NCI-H1092 (cell line): Measurements from ENCODE around the gene RAPGEF1.

ENCODE experiments used
- DNase-seq: peaks from one replicate; lab custom pipeline; 2025; lab: John Stamatoyannopoulos, UW

Gene RAPGEF1

DNA sequence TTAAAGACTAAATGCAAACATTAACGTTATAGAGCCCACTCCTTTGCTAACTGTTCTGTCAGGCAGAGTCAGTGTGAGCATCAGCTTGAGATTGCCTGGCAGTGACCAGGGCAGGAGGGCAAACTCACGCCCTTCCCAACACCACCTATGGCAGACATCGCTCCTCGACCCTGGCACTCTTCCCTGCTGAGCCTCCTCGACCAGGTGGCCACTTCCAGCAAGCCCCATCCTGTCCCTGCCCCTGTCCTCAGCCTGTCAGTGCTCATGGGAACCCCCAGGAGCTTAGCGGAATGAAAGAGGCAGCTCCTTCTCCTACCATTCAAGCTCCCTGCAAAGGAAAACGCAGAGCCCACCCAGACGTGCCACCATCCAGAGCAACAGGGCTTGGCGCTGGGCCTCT, 152.5 kb downstream of the RAPGEF1 start:
- no peak for DNase-seq

DNA sequence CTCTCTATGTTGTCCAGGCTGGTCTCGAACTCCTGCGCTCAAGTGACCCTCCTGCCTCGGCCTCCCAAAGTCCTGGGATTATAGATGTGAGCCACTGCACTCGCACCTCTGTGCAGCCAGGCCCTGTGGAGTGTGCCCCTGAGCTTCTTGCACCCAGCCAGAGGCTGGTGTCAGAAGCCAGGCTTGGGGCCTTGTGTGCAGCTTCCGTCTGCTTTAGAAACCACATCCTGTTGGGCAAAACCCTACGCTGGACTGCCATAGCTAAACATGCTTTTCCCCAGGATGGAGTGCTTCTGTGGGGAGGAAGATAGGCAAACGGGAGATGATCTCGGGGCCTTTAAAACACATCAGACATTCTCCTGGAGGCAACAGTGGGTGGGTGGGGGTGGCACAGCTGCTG, 154.5 kb downstream of the RAPGEF1 start:
- no peak for DNase-seq

DNA sequence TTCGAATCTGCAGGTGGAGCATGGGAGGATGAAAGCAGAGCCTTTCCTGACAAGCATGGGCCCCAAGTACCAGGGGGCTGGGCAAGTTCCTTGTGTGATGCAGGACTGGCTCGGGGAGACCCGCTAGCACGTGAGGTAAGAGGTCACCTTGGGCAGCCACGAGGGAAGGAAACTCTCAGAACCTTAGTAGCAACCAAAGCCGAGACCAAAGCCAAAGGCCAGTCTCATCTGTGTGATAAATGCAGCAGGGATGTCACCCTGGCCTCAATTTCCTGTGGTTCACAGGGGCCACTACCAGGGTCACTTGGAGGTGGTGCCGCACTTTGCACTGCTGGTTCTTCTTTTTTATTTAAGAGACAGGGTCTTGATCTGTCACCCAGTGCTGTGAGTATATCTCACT, 155.0 kb downstream of the RAPGEF1 start:
- DNase-seq, result no peak

DNA sequence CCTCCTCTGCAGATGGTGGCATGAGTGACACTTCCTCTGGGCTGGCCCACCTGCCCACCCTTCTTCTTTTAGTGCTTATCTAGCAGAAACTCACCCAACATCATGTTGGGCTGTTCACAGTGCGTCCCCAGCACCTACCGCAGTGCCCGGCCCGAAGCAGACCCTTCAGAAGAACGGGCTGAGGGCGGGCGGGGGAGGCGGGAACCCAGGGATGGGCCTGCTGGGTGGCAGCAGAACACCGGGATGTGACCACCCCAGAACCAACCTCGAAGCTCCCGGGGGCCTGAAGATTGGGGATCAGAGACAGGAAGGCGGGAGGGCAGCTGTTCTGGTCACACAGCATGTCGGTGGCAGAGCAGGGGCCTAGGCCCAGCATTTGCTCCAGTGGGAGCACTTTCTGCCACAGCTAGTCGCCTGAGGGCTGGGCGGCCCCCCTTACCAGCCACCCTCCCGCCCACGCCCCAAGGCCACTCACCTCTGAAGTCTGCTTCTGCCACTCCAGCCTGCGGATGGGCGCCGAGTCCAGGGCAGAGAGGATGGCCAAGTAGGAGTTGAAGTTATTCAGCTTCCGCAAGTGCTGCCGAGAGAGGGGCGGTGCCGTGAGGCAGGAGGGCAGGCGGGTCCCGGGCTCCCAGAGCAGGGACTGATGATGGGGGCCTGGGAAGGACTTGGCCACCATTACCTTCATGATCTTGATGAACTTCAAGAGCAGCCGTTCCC, 155.9 kb downstream of the RAPGEF1 start:
- no peak for DNase-seq

DNA sequence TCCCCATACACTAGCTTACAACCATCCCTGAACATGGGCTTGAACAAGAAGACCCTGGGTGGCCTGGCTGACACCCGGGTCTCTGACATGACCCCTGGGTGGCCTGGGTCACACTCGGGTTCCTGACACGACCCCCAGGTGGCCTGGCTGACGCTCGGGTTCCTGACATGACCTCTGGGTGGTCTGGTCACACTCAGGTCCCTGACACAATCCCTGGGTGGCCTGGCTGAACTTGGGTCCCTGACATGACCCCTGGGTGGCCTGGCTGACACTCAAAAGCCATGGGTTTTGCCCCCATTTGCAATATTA, 156.6 kb downstream of the RAPGEF1 start:
- no peak for DNase-seq

DNA sequence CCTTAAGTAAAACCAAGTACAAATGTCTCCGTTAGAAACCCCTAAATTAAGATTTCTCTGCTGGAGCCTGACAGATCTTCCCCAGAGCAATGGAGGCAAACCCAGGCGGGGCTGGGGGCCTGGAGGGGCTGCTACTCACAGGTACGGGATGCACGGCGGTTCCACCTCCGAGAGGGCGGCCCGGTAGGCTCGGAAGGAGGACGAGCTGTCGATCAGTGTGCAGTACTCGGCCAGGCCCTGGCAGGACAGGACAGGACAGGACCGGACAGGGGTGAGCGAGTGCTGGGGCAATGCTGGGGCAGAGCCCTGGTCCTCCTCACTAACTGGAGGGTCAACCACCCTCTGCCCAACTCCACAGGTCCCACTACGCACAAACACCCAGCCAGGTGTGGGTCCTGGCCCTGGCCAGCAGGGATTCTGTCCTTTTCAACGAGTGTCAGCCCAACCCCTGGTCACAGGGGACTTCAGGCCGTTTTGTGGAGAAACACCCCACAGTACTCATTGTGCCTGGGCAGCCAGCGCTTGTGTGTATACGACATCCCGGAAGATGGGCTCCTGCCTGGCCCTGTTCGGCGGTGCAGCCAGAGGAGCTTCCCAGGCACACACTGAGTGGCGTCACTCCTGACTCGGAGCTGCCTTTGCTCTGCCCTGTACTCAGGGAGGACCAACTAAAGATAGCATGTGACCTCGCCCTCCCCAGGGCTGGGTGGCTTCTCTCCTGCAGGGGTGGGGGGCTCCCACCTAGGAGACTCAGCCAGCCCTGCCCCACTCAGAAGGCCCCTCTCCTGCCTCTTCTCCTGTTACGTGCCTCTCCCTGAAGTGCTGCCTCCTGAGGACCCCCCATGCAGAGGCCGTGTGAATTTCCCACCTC, 157.2 kb downstream of the RAPGEF1 start:
- DNase-seq, result no peak

DNA sequence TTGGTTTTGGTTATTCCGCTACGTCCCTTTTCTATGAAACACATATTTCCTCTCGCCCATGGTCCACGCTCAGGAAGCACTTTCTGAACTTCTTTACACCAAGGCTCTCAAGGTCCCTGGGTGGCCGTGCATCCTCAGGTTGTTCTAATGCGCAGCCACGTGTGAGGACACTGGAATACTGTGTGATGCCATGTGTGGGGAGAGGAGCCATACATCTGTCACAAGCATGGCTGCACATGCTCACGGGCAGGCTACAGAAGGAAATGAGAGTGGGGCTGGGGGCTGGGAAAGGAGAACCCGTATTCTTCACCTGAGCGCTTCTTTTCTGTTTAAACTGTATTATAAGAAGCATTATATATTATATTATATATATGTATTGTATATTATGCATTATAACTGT, 157.8 kb downstream of the RAPGEF1 start:
- no peak for DNase-seq

DNA sequence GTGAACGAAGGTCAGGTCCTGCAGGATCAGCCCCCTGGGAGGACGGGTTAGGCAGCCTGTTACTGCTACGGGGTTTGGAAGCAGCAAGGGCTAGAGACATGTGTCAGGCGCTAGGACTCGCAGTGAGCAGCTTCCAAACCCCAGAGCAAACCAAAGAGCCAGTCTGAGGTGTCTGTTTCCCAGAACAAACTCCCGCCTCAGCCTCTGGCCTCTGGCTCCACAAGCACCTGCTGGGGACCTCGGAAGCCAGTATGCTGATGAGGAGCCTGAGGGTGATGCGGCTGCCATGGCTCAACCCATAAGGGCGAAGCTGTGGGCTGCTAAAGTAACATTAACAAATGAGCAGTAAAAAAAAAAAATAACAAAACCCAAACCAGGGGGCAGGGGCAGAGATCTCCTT, 159.5 kb downstream of the RAPGEF1 start:
- no peak for DNase-seq

DNA sequence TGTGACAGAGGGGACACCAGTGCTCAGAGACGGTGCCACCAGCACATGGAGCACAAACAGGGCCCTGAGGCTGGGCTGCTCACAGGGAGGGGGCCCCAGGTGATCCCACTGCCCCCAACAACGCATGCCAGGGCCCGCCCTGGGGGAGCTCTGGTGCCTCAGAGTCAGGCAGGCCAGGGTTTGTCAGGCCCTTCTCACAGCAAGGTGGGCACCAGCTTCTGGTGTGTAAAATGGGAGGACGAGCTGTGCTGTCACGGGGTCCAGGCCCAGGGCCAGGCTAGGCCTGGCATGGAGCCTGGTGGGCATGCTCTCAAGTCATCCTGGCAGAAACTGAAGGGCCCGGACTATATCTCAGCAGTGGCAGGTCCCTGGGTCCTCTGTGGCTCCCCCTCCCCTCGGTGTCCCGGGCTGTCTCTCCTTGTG, 160.1 kb downstream of the RAPGEF1 start:
- DNase-seq, result no peak

DNA sequence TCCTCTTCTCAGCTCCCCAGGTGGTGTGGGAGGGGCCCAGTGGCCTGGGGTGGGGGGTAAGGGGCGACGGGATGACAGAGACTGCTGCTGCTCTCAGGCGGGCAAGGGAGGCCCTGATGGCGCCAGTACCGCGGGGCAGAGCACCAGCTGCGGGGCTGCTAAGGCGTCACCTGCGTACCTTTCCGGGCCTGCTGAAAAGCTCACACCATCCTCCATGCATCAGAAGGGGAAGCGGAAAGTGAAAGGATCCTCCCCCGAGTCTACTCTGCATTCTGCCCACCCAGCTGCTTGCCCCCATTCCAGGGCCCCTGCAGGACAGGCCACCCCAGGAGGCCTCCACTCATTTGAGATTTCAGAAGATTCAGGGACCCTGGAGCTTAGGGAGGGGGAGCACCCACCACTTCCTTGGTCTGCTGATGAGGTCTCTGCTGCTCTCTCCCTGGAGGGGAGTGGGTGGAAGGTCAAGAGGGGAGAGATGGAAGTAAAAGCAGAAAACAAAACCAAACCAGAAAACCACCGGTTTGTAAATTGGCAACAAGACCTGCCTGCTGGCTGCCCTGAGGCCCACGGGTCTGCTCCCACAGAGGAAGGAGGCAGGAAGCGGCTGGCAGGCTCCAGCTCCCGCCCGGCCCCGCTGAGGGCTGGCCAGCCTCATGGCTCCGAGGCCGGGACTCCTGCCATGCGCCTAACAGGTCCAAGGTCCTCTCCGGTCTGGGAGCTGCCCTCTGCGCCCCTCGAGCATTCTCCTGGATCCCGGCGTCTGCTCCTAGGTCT, 161.0 kb downstream of the RAPGEF1 start:
- no peak for DNase-seq

DNA sequence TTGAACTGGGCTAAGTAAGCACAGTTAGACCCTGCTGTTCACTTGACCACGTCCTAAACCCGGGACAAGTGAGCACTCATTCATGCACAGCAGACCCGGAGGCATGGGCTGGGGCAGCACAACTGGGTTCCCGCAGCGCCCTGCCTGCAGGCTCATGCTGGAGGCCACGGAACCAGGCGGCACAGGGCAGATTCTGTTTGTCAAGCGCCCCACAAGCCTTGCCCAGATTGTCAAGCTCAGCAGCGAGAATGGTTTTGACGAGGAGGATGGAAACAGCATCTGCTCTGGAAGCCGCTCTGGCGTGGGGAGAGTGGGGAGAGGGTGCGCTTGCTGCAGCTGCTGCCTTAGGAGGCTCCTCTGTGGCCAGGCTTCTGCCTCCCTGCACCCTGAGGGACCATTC, 161.9 kb downstream of the RAPGEF1 start:
- no peak for DNase-seq

DNA sequence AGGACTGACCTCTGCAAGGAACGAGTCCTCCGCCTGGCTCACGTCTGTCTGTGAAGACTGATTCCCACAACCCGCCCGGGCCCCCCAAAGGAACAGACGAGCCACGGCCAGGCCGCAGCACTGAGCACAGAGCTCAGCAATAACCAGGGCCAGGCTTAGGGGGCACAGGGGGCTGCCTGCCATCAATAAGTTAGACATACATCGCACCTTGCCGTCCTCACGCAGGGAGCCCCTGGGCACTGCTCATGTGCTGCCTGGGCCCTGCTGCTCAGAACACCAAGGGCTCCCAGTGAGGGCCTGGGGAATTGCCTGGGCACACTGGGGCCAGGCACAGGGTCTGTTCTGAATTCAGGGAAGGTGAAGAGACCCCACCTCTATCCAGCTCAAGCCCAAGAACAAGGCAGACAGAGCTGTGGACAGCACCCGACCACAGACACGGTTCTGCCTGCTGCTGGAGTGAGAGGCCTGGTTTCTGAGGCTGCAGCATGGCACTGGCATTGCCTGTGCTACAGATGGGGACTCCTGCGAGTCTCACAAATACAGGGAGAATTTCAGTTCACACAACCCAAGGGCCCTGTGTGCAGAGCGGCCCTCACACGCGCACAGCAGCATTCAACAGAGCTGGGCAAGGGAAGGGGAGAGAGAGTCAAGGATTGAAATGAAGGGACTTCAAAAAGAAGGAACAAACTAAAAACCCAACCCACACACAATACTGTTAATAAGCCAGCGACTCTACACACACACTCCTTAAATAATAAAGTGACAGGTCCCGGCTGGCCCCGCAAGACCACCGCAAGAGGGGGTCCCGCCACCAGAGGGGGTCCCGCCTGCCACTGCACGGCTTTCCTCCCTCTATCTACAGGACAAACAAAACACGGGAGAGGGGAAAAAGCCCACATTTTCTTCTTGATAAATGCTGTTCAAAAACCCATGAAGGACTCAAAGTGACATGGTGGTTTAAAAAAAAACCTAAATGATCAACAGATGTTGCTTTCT, 162.6 kb downstream of the RAPGEF1 start:
- no peak for DNase-seq

DNA sequence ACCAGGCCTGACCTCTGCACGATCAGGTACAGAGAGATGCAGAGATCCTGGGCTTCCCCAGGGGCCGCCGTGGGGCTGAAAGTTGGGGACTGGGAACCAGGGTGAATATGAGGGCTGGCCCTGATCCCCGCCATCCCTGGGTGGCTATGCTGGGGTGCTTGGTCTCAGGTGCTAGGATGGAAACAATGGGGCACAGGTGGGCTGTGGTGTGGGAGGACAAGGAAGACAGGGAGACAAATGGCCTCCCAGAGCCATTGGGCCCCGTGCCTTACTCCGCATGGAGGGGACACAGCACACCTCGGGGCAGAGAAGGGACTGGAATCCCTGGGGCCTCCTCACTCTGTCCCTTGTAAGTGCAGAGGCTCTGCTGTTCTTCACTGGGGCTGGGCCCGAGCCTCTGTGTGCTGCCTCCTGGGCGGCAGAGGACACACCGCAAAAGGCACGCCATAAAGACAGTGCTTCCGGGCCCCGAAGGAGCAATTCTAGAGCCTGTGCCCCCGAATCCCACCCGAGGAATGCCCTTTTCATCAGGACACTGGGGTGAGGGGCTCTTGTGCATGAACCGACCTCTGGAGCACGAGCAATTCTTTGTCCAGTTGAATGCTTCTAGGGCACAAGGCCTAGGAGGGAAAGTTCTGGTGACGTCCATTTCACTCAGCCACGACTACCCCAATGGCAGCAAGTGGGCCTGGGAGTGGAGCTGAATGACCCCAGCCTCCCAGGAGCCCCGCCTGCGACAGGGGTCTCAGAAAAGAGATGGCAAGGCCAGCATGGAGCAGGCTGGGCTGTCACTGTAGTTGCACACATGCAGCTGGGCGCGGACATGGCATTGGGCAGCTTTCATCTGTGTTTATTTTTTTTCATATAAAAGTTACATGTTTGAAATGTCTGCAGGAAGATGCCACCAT, 163.7 kb downstream of the RAPGEF1 start:
- DNase-seq, result no peak

DNA sequence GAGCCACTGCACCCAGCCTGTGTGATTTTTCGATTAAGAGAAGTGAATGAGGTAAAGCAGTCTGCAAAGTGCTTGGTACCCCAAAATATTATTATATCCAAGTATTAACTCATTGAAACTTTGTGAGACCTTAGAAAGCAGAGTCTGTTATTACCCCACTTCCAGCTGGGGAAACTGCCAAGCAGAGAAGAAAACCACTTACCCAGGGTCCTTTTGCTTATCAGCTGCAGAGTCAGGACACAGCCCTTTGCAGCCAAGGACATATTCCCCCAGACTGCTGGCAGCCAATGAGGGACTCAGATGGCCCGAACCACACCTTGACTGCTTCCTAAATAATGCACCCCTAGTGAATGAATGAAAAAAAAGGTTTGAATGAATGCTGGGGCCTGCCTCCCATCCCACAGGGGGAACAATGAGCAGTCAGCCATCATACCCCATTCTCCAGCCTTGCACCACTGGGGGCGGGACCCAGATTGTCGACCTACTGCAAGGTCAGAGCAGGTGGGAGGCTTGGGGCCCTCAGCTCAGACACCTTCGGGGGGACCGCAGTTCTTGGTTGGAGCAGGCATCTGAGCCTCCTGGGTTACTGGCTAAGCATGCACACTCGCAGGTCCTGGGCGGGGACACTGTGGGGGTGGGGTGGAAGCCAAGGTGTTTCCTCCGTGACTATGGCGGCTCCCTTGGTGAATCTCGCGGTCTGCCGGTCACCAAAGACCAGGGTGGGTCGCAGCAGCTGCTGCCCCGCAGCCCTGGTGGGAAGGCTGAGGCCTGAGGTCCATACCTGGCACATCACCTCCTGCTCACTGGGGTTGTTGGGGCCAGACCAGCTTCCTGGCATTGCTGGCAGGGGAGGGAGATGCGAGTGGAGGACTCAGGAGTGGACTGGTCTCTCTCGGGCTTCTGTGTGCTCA, 164.9 kb downstream of the RAPGEF1 start:
- DNase-seq, result no peak

DNA sequence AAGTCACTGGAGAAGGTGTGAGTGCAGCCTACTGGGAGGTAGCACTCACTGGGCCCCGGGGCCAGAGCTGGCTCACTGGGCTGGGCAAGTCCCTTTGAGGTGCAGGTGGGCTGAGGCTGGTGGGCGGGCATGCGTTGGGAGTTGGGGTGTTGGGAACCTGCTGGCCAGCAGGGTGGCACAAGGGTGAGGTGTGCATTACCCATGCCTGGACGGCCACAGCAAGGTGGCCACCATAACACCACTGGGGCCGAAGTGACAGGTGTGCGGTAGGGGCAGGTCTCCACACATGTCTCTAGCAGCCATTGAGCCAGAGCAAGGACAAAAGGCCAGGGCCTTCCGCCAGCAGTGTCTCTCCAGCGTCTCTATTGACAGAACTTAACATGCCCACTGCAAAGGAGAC, 172.0 kb downstream of the RAPGEF1 start:
- DNase-seq, result no peak

DNA sequence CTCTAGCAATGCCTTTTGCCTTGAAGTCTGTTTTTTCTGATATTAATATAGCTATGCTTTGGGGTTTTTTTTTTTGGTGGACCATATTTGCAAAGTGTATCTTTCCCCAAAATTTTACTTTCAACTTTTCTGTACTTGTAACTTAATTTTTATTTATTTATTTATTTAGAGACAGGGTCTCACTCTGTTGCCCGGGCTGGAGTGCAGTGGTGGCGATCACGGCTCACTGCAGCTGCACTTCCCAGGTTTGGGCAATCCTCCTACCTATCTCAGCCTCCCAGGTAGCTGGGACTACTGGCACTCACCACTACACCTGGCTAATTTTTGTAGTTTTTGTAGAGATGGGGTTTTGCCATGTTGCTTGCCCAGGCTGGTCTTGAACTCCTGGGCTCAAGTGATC, 173.7 kb downstream of the RAPGEF1 start:
- no peak for DNase-seq

DNA sequence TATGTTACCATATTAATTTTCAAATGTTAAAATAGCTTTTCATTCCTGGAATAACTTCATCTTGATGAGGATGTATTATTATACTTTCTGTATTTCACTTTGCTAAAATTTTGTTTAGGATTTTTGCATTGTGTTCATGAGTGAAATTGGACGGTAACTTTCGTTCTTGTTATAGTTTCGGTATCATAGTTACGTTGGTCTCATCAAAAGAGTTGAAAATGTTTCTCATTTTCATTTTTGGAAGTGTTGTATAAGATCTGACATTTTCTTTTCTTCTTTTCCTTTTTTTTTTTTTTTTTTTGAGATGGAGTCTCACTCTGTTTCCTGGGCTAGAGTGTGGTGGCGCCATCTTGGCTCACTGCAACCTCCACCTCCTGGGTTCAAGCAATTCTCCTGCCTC, 174.5 kb downstream of the RAPGEF1 start:
- DNase-seq, result no peak

DNA sequence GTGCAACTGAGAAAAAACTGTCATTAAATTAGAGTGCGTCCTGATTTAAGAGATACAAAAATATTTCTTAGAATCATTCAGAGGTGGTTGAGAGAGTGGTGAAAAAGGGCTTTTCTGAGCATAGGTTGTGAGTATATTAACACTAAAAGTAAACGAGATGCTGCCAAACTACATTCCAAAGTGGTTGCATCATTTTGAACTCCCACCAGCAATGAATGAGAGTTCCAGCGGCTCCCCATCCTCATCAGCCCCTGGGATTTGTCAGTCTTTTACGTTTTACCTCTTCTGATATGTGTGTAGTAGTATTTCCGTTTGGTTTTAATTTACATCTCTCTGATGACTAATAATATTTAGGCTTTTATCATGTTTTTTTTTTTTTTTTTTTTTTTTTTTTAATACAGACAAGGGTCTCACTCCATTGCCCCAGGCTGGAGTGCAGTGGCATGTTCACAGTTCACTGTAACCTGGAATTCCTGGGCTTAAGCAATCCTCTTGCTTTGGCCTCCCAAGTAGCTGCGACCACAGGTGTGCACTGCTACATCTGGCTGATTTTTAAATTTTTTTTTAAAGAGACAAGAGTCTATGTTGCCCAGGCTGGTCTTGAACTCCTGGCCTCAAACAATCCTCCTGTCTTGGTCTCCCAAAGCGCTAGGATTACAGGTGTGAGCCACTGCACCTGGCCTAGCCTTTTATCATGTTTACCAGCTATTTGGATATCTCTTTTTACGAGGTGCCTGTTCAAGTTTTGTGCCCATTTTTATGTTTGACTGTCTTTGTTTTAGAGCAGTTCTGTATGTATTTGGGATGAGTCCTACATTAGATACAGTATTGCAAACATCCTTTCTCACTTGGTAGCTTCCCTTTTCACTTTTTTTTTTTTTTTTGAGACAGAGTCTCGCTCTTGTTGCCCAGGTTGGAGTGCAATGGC, 177.6 kb downstream of the RAPGEF1 start:
- DNase-seq, result no peak
